ENCODE measurements around the gene C3.

DNA sequence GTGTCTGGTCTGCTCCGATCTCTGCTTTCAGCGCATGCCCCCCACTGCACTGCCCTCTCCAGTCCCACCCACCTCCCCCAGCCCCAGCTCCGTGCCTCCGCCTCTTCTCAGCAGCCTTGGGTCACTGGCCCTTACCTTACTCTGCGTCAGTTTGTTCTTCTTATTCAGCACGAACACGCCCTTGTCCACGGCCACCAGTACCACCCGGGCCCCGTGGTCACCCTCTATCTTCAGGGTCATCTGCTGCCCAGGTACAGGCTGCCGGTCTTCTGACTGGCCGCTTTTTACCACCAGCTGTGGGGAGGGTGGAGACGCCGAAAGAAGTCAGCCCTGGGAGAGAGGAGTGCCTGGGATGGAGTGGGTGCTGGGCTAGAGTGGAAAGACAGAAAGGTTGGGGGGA, 10.9 kb downstream of the C3 start:
- TF ChIP-seq CTCF (IDR thresholded peaks at IDR 0.05) (no peak), POLR2A (IDR thresholded peaks at IDR 0.05; ENCODE audit: low read depth) (no peak)

Data from esophagus muscularis mucosa (tissue), 3 donors.